Smooth muscle cell (in vitro differentiated cells): ENCODE measurements around the gene TCF7L2. TPM values are rescaled to one million over a fixed set of nuclear protein-coding genes. Genes with fewer than 3 reads are reported as not detected.

ENCODE experiments used
- DNase-seq: peaks from one replicate; lab custom pipeline; 2025; ENCODE audit not compliant: unreplicated experiment; lab: John Stamatoyannopoulos, UW
- H2AFZ ChIP-seq: fragments of 200-600 bp; sonication (generic); 2 replicates; pipeline ENCODE4 v1.6.0; 2016; ENCODE audit warnings: antibody characterized with exemption, low read depth, mild to moderate bottlenecking
- H3F3A ChIP-seq: fragments of 200-600 bp; sonication (generic); 2 replicates; pipeline ENCODE4 v1.6.0; 2017; ENCODE audit warnings: antibody characterized with exemption, low read depth
- H3K27ac ChIP-seq: fragments of 200-600 bp; sonication (generic); 2 replicates; pipeline ENCODE4 v1.5.1; 2016; ENCODE audit warnings: low read depth, mild to moderate bottlenecking
- H3K27me3 ChIP-seq: fragments of 200-600 bp; sonication (generic); 2 replicates; pipeline ENCODE4 v1.6.1; 2016; ENCODE audit warnings: low read depth, mild to moderate bottlenecking
- H3K36me3 ChIP-seq: fragments of 200-600 bp; sonication (generic); 2 replicates; pipeline ENCODE4 v1.5.1; 2016; ENCODE audit warnings: low read depth
- H3K4me1 ChIP-seq: fragments of 200-600 bp; sonication (generic); 2 replicates; pipeline ENCODE4 v1.5.1; 2016; ENCODE audit warnings: low read depth
- H3K4me2 ChIP-seq: fragments of 200-600 bp; sonication (generic); 2 replicates; pipeline ENCODE4 v1.6.0; 2016; ENCODE audit warnings: mild to moderate bottlenecking
- H3K4me3 ChIP-seq: fragments of 200-600 bp; sonication (generic); 2 replicates; pipeline ENCODE4 v1.5.1; 2016; ENCODE audit warnings: mild to moderate bottlenecking
- H3K79me2 ChIP-seq: fragments of 200-600 bp; sonication (generic); 2 replicates; pipeline ENCODE4 v1.6.0; 2016; ENCODE audit warnings: low read depth, mild to moderate bottlenecking
- H3K9ac ChIP-seq: fragments of 200-600 bp; sonication (generic); 2 replicates; pipeline ENCODE4 v1.6.0; 2016; ENCODE audit warnings: low read depth
- H3K9me3 ChIP-seq: fragments of 200-600 bp; sonication (generic); replicated peaks from 2 replicates; pipeline ENCODE4 v1.5.1; 2016; ENCODE audit warnings: low read depth
- H4K20me1 ChIP-seq: fragments of 200-600 bp; sonication (generic); 2 replicates; pipeline ENCODE4 v1.6.0; 2016; ENCODE audit warnings: low read depth
- CTCF ChIP-seq: fragments of 200-600 bp; sonication (generic); IDR thresholded peaks from 2 replicates; pipeline ENCODE4 v1.5.1; 2017; ENCODE audit warnings: borderline replicate concordance, mild to moderate bottlenecking, antibody characterized with exemption; ENCODE audit not compliant: insufficient read depth, poor library complexity, severe bottlenecking
- WGBS: methylation state at CpG from one replicate; pipeline ENCODE4 v1.1.7; 2016; ENCODE audit warnings: low lambda C conversion rate; 5-methylcytosine and 5-hydroxymethylcytosine counted together
- polyA plus RNA-seq: library from polyadenylated mRNA; unstranded; fragments of >200 nt; fragmentation: Nextera tagmentation; extraction: Ambion mirVana; gene quantifications from 2 replicates; pipeline ENCODE4 v1.2.1, GENCODE V29; 2016
- total RNA-seq: library from RNA; depleted of rRNA; stranded (reverse); fragments of >200 nt; gene quantifications from 2 replicates; pipeline ENCODE4 v1.2.3, GENCODE V29; 2014

TCF7L2 gene
- total and polyA plus RNA-seq, 2 experiments from 2014 or later, result 14.6 to 17.7 TPM

- TF ChIP-seq CTCF, result no peak
- Histone ChIP-seq H3K4me1 (no peaks in the 10 kb centered on the region), H3K27me3 (no peaks in the 10 kb centered on the region), H4K20me1 (peaks cover 11% of the 10 kb centered on the region), H3K4me3 (no peak overlapping the region), H3F3A (peaks cover 4% of the 10 kb centered on the region), H2AFZ (no peak overlapping the region), H3K9me3 (no peaks in the 10 kb centered on the region), H3K79me2 (peaks cover under 1% of the 10 kb centered on the region), H3K27ac (no peak overlapping the region), H3K4me2 (no peak overlapping the region), H3K9ac (no peak overlapping the region), H3K36me3 (peaks cover 33% of the 10 kb centered on the region)
- WGBS, result 96% methylated on average over 6 of the region's 6 CpGs
- DNase-seq, result no peak
Observed at GRCh38 chr10:113151190-113151666, 201.2 kb downstream of the TCF7L2 start.

- Histone ChIP-seq H3K27me3 (no peaks in the 10 kb centered on the region), H3K79me2 (no peaks in the 10 kb centered on the region), H3K4me3 (no peak overlapping the region), H4K20me1 (peaks cover 14% of the 10 kb centered on the region), H3K9me3 (no peaks in the 10 kb centered on the region), H3K27ac (no peak overlapping the region), H3F3A (peaks cover 4% of the 10 kb centered on the region), H3K36me3 (peaks cover 33% of the 10 kb centered on the region), H3K4me1 (no peaks in the 10 kb centered on the region), H2AFZ (no peak overlapping the region), H3K4me2 (no peak overlapping the region), H3K9ac (no peak overlapping the region)
- WGBS, result 68% methylated on average over 17 of the region's 17 CpGs
- DNase-seq, result no peak
- no peak for TF ChIP-seq CTCF
Observed at GRCh38 chr10:113153493-113154102, 203.6 kb downstream of the TCF7L2 start.

- Histone ChIP-seq H3K9ac (no peak overlapping the region), H3K9me3 (no peaks in the 10 kb centered on the region), H3K4me1 (no peaks in the 10 kb centered on the region), H3K79me2 (no peaks in the 10 kb centered on the region), H2AFZ (no peak overlapping the region), H3K4me3 (no peak overlapping the region), H3K27ac (no peak overlapping the region), H3K4me2 (no peak overlapping the region), H4K20me1 (peaks cover 32% of the 10 kb centered on the region), H3F3A (no peaks in the 10 kb centered on the region), H3K27me3 (no peaks in the 10 kb centered on the region), H3K36me3 (peaks cover 12% of the 10 kb centered on the region)
- TF ChIP-seq CTCF, result no peak
- no peak for DNase-seq
- WGBS, result 98% methylated on average over 7 of the region's 7 CpGs
Observed at GRCh38 chr10:113157441-113157840, 207.4 kb downstream of the TCF7L2 start.

- no peak overlapping the region for H2AFZ ChIP-seq
- no peak overlapping the region for H3K4me3 ChIP-seq
- no peaks in the 10 kb centered on the region for H3K79me2 ChIP-seq
- H3F3A ChIP-seq, result no peaks in the 10 kb centered on the region
- DNase-seq, result no peak
- peaks cover 32% of the 10 kb centered on the region for H4K20me1 ChIP-seq
- peak overlapping the region; percentile 43 for H3K4me2 ChIP-seq
- peaks cover 8% of the 10 kb centered on the region for H3K36me3 ChIP-seq
- WGBS, result 60% methylated on average over 3 of the region's 3 CpGs
- no peaks in the 10 kb centered on the region for H3K9me3 ChIP-seq
- TF ChIP-seq CTCF, result no peak
- H3K4me1 ChIP-seq, result no peaks in the 10 kb centered on the region
- H3K9ac ChIP-seq, result no peak overlapping the region
- no peaks in the 10 kb centered on the region for H3K27me3 ChIP-seq
- H3K27ac ChIP-seq, result peak overlapping the region; percentile 45
Observed at GRCh38 chr10:113158183-113158582, 208.1 kb downstream of the TCF7L2 start.
